HepG2 (cell line): ENCODE data around the gene MAPK12. TPM values are rescaled to one million over a fixed set of nuclear protein-coding genes. Genes with fewer than 3 reads are reported as not detected.

ENCODE experiments used
- BORCS8-MEF2B ChIP-seq: sonication (generic); formaldehyde crosslinking; IDR thresholded peaks from 2 replicates; pipeline ENCODE4 v1.8.0; 2022; ENCODE audit warnings: mild to moderate bottlenecking, missing genetic modification reagents
- HNRNPH1 ChIP-seq: fragments of 200-400 bp; formaldehyde crosslinking; optimal IDR thresholded peaks from 2 replicates; pipeline ENCODE3; 2017; ENCODE audit warnings: mild to moderate bottlenecking, low read depth, low read length
- SMAD9 ChIP-seq: sonication (generic); formaldehyde crosslinking; IDR thresholded peaks from 2 replicates; pipeline ENCODE4 v1.5.1; 2020; ENCODE audit warnings: mild to moderate bottlenecking, missing genetic modification reagents
- TOPORS ChIP-seq: sonication (generic); formaldehyde crosslinking; IDR thresholded peaks from 2 replicates; pipeline ENCODE4 v1.8.0; 2023; ENCODE audit warnings: mild to moderate bottlenecking, missing genetic modification reagents
- ZMYM4 ChIP-seq: sonication (generic); formaldehyde crosslinking; IDR thresholded peaks from 2 replicates; pipeline ENCODE4 v1.8.1; 2023; ENCODE audit warnings: mild to moderate bottlenecking, missing genetic modification reagents
- ZNF326 ChIP-seq: sonication (generic); formaldehyde crosslinking; IDR thresholded peaks from 2 replicates; pipeline ENCODE4 v1.4.0; 2020; ENCODE audit warnings: missing genetic modification reagents, borderline replicate concordance
- ZNF343 ChIP-seq: sonication (generic); formaldehyde crosslinking; IDR thresholded peaks from 2 replicates; pipeline ENCODE4 v1.4.0; 2020; ENCODE audit warnings: mild to moderate bottlenecking, missing genetic modification reagents
- ZNF430 ChIP-seq: sonication (generic); formaldehyde crosslinking; IDR thresholded peaks from 2 replicates; pipeline ENCODE4 v1.9.0; 2021; ENCODE audit warnings: mild to moderate bottlenecking, missing genetic modification reagents
- polyA plus RNA-seq, 8 experiments: library from polyadenylated mRNA; depleted of rRNA in 3 of 8; stranded (reverse) in 7 of 8; unstranded in 1 of 8; fragments of >200 nt; fragmentation: Illumina TruSeq in 4 of 8; extraction: Trizol in 4 of 8; gene quantifications; 2 replicates each; pipeline versions ENCODE4 v1.2.1 to v1.2.3, GENCODE V29; 2011 to 2016; ENCODE audit warnings: low read depth in 4 of 8, missing spikeins in 1 of 8, mixed read lengths in 1 of 8; ENCODE audit not compliant: insufficient read depth in 1 of 8
- total RNA-seq, 5 experiments: library from RNA; depleted of rRNA; stranded (reverse); fragments of >200 nt; fragmentation: Illumina TruSeq; extraction: Trizol; gene quantifications; 2 replicates each; pipeline ENCODE4 v1.2.3, GENCODE V29; 2016; ENCODE audit warnings: low read depth in 1 of 5
- TF ChIP-seq, protein P1 (sequence below): sonication (generic); formaldehyde crosslinking; IDR thresholded peaks from 2 replicates; pipeline ENCODE4 v1.5.0; 2020; ENCODE audit warnings: mild to moderate bottlenecking, missing genetic modification reagents
- TF ChIP-seq, protein P2 (sequence below): sonication (generic); formaldehyde crosslinking; IDR thresholded peaks from 2 replicates; pipeline ENCODE4 v1.5.0; 2020; ENCODE audit warnings: mild to moderate bottlenecking, missing genetic modification reagents
- TF ChIP-seq, protein P3 (sequence below): conservative IDR thresholded peaks from 2 replicates; pipeline ENCODE4 v1.6.1; 2018; ENCODE audit warnings: missing genetic modification reagents
- TF ChIP-seq, protein P4 (sequence below): sonication (generic); formaldehyde crosslinking; IDR thresholded peaks from 2 replicates; pipeline ENCODE4 v1.8.0; 2022; ENCODE audit warnings: mild to moderate bottlenecking, missing genetic modification reagents; ENCODE audit not compliant: insufficient replicate concordance

MAPK12 gene
- total and polyA plus RNA-seq, 2 of the 13 experiments (the other 11 are each of a cell fraction or from before 2014, with no cell fraction given), result 22.2 to 23.3 TPM

DNA sequence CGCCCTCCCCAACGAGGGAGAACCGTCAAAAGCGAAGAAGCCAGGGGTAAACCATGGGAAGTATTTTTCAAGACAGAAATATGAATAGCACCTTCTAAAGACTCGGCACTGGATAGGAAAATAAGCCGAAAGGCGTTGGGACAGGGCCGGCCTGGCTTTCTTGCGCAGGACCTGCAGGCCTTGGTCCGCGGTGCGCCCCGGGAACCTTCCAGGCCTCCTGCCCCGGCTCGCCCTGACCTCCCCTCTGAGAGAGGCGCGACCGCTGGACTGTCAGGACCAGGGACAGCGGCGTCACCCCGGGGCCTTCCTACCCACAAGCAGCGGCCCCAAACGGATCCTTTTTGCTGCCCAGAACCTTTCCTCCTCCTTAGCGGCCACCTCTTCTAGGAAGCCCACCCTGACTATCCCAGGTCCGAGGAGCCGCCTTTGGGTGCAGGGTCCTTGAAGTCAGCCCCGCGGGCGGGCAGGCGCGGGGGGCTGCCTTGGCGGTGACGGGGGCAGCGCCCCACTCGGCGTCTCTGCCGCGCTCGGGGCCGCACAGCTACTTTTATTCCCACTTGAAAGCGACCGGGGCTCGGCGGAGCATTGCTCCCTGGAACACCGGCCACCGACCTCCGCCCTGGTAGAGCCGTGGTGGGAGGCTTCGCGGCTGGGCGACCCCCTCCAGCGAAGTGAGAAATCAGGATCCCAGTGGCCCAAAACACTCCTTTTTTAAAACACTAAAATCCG lies 9.3 kb upstream of the MAPK12 start (continued):
- TF ChIP-seq, protein P1, sequence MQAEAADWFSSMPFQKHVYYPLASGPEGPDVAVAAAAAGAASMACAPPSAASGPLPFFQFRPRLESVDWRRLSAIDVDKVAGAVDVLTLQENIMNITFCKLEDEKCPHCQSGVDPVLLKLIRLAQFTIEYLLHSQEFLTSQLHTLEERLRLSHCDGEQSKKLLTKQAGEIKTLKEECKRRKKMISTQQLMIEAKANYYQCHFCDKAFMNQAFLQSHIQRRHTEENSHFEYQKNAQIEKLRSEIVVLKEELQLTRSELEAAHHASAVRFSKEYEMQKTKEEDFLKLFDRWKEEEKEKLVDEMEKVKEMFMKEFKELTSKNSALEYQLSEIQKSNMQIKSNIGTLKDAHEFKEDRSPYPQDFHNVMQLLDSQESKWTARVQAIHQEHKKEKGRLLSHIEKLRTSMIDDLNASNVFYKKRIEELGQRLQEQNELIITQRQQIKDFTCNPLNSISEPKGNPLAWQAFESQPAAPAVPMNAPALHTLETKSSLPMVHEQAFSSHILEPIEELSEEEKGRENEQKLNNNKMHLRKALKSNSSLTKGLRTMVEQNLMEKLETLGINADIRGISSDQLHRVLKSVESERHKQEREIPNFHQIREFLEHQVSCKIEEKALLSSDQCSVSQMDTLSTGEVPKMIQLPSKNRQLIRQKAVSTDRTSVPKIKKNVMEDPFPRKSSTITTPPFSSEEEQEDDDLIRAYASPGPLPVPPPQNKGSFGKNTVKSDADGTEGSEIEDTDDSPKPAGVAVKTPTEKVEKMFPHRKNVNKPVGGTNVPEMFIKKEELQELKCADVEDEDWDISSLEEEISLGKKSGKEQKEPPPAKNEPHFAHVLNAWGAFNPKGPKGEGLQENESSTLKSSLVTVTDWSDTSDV (CRISPR knock-in tag), result no peak; the same call in 1 of the 2 replicates
- TF ChIP-seq SMAD9 (CRISPR knock-in tag) (no peak), ZNF343 (no peak), HNRNPH1 (no peak), ZNF430 (0 out of 2 replicates have a peak, but pooled peaks have one; percentile 49), ZNF326 (CRISPR knock-in tag) (no peak), BORCS8-MEF2B (CRISPR knock-in tag) (peak; percentile 92), ZMYM4 (CRISPR knock-in tag) (0 out of 2 replicates have a peak, but pooled peaks have one; percentile 32), TOPORS (no peak; the same call in 1 of the 2 replicates)
- TF ChIP-seq, protein P2, sequence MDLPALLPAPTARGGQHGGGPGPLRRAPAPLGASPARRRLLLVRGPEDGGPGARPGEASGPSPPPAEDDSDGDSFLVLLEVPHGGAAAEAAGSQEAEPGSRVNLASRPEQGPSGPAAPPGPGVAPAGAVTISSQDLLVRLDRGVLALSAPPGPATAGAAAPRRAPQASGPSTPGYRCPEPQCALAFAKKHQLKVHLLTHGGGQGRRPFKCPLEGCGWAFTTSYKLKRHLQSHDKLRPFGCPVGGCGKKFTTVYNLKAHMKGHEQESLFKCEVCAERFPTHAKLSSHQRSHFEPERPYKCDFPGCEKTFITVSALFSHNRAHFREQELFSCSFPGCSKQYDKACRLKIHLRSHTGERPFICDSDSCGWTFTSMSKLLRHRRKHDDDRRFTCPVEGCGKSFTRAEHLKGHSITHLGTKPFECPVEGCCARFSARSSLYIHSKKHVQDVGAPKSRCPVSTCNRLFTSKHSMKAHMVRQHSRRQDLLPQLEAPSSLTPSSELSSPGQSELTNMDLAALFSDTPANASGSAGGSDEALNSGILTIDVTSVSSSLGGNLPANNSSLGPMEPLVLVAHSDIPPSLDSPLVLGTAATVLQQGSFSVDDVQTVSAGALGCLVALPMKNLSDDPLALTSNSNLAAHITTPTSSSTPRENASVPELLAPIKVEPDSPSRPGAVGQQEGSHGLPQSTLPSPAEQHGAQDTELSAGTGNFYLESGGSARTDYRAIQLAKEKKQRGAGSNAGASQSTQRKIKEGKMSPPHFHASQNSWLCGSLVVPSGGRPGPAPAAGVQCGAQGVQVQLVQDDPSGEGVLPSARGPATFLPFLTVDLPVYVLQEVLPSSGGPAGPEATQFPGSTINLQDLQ, result no peak; the same call in 1 of the 2 replicates
- TF ChIP-seq, protein P3, sequence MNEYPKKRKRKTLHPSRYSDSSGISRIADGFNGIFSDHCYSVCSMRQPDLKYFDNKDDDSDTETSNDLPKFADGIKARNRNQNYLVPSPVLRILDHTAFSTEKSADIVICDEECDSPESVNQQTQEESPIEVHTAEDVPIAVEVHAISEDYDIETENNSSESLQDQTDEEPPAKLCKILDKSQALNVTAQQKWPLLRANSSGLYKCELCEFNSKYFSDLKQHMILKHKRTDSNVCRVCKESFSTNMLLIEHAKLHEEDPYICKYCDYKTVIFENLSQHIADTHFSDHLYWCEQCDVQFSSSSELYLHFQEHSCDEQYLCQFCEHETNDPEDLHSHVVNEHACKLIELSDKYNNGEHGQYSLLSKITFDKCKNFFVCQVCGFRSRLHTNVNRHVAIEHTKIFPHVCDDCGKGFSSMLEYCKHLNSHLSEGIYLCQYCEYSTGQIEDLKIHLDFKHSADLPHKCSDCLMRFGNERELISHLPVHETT (CRISPR knock-in tag), result peak; percentile 73; the same call in 1 of the 2 replicates
- TF ChIP-seq, protein P4, sequence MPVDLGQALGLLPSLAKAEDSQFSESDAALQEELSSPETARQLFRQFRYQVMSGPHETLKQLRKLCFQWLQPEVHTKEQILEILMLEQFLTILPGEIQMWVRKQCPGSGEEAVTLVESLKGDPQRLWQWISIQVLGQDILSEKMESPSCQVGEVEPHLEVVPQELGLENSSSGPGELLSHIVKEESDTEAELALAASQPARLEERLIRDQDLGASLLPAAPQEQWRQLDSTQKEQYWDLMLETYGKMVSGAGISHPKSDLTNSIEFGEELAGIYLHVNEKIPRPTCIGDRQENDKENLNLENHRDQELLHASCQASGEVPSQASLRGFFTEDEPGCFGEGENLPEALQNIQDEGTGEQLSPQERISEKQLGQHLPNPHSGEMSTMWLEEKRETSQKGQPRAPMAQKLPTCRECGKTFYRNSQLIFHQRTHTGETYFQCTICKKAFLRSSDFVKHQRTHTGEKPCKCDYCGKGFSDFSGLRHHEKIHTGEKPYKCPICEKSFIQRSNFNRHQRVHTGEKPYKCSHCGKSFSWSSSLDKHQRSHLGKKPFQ (CRISPR knock-in tag), result peak; percentile 67
